Stomach (tissue), 4 donors: ENCODE data around the gene SLC7A9.

ENCODE experiments used
- EP300 ChIP-seq: sonication (generic); formaldehyde crosslinking; IDR thresholded peaks from one replicate; pipeline ENCODE4 v1.6.1; 2017; ENCODE audit warnings: antibody characterized with exemption
- POLR2A ChIP-seq, 4 donors: fragments of 450-650 bp; IDR thresholded peaks; one replicate each; pipeline ENCODE4 v1.6.1; 2016; ENCODE audit warnings: antibody characterized with exemption in 4 of 4, control low read depth in 2 of 4, mild to moderate bottlenecking in 1 of 4, moderate library complexity in 1 of 4
- TF ChIP-seq, protein P1 (sequence below), 7 experiments: fragments of 450-650 bp in 4 of 7; fragments of 200-600 bp in 3 of 7; sonication (generic) in 3 of 7; IDR thresholded peaks; one replicate each; pipeline ENCODE4 v1.5.1; 2016 to 2019; ENCODE audit warnings: antibody characterized with exemption in 7 of 7, control low read depth in 2 of 7, mild to moderate bottlenecking in 1 of 7

DNA sequence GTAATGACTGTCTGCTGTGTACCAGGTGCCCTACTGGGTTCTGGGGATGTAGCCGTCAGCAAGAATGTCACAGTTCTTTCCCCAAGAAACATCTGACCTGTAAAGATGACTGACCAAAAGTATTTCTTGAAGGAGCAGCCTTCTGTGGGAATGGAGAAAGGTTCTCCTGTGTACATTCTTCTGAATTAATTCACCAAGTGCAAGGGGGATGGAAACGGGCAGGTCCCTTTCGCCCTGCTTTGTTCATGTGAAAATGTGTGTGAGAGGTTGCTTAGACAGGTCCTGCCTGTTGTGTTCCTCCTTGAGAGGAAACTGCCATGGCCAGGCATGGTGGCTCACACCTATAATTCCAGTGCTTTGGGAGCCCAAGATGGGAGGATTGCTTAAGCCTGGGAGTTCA lies 57.0 kb downstream of the SLC7A9 start:
- TF ChIP-seq, protein P1, sequence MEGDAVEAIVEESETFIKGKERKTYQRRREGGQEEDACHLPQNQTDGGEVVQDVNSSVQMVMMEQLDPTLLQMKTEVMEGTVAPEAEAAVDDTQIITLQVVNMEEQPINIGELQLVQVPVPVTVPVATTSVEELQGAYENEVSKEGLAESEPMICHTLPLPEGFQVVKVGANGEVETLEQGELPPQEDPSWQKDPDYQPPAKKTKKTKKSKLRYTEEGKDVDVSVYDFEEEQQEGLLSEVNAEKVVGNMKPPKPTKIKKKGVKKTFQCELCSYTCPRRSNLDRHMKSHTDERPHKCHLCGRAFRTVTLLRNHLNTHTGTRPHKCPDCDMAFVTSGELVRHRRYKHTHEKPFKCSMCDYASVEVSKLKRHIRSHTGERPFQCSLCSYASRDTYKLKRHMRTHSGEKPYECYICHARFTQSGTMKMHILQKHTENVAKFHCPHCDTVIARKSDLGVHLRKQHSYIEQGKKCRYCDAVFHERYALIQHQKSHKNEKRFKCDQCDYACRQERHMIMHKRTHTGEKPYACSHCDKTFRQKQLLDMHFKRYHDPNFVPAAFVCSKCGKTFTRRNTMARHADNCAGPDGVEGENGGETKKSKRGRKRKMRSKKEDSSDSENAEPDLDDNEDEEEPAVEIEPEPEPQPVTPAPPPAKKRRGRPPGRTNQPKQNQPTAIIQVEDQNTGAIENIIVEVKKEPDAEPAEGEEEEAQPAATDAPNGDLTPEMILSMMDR (IDR thresholded peaks at IDR 0.05), result no peak
- TF ChIP-seq EP300 (no peak), POLR2A (IDR thresholded peaks at IDR 0.05) (no peak)
